ENCODE measurements around the gene UGT3A2. TPM values are rescaled to one million over a fixed set of nuclear protein-coding genes. Genes with fewer than 3 reads are reported as not detected.

The UGT3A2 gene
- total and polyA plus RNA-seq, 2 donors, result 0.14 to 0.58 TPM

DNA sequence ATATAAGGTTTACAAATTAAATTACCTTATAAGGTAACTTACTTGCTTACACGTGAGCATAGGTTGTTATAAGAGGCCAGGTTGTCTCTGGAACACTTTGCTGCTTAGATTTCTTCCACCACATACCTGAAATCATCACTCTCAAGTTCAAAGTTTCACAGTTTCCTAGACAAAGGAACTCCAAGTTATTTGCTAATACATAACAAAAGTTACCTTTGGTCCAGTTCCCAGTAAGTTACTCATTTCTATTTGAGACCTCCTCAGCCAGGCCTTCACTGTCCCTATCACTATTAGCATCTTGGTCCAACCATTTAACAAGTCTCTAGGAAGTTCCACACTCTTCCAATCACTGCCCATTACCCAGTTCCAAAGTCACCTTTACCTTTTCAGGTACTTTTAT, 57.0 kb downstream of the UGT3A2 start:
- Histone ChIP-seq H3K36me3 (ENCODE audit: insufficient read depth) (no peaks in the 10 kb centered on the region), H3K27ac (ENCODE audit: low read depth) (no peak overlapping the region)
- 56% methylated on average over 1 of the region's 1 CpG for WGBS

DNA sequence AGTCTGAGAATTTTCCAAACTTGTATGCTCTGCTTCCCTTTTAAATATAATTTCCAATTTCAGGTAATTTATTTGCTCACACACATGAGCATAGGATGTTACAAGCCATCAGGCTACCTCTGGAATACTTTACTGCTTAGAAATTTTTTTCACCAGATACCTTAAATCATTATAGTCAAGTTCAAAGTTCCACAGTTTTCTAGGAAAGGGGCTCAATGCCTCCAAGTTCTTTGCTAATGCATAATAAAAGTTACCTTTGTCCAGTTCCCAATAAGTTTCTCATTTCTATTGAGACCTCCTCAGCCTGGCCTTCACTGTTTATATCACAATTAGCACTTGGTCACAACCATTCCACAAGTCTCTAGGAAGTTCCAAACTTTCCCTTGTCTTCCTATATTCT, 59.3 kb downstream of the UGT3A2 start:
- Histone ChIP-seq H3K27ac (ENCODE audit: low read depth) (no peak overlapping the region), H3K4me3 (ENCODE audit: low read depth, low read length) (no peak overlapping the region), H3K4me1 (ENCODE audit: insufficient read depth) (no peaks in the 10 kb centered on the region), H3K36me3 (ENCODE audit: insufficient read depth) (no peaks in the 10 kb centered on the region)
- DNase-seq (ENCODE audit: extremely low spot score), result no peak

More for the DNA sequence above, 57.0 kb downstream of the UGT3A2 start:
- DNase-seq (ENCODE audit: extremely low spot score), result no peak
- H3K4me1 ChIP-seq (ENCODE audit: insufficient read depth), result no peaks in the 10 kb centered on the region
- no peak overlapping the region for H3K4me3 ChIP-seq (ENCODE audit: low read depth, low read length)

DNA sequence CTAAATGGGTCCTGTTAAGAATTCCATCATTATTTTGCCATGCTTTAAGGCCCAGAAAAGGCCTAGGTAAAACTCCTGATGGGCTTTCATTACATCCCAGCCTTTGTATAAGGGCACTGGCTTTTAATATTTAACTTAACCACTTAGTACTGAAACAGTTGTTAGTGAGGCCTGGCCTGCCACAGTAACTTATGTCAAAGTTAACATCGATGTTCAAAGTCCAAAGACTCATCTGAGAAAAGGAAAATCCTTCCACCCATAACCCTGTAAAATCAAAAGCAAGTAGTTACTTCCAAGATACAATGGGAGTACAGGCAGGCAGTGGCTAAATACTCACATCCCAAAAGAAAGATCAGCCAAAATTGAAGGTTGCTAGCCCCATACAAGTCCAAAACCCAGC, 60.5 kb downstream of the UGT3A2 start:
- no peak overlapping the region for H3K4me3 ChIP-seq (ENCODE audit: low read depth, low read length)
- no peak overlapping the region for H3K27ac ChIP-seq (ENCODE audit: low read depth)
- WGBS, result 87% methylated on average over 1 of the region's 1 CpG
- H3K36me3 ChIP-seq (ENCODE audit: insufficient read depth), result no peaks in the 10 kb centered on the region
- DNase-seq (ENCODE audit: extremely low spot score), result no peak
- H3K4me1 ChIP-seq (ENCODE audit: insufficient read depth), result no peaks in the 10 kb centered on the region

DNA sequence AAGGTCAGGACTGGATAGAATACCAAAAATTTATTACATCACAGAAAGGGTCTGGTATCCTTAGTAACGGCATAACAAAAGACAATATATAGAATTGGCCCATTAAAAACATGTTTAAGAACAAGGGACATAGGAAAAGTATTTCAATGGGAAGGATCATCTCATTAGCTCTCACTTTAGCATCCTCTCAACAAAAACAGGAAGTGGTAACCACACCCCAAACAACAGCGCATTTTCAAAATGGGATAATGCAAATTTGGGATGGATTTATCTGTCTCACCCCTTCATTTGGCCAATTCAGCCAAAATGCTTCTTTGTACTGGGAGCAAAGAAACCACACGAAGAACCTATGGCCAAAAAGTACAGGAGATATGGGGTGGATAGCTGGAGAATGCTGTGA, 65.7 kb downstream of the UGT3A2 start:
- H3K27ac ChIP-seq (ENCODE audit: low read depth), result no peak overlapping the region
- no peak overlapping the region for H3K4me3 ChIP-seq (ENCODE audit: low read depth, low read length)
- WGBS, result 84% methylated on average over 3 of the region's 3 CpGs
- H3K4me1 ChIP-seq (ENCODE audit: insufficient read depth), result no peaks in the 10 kb centered on the region
- H3K36me3 ChIP-seq (ENCODE audit: insufficient read depth), result no peaks in the 10 kb centered on the region
- no peak for DNase-seq (ENCODE audit: extremely low spot score)

DNA sequence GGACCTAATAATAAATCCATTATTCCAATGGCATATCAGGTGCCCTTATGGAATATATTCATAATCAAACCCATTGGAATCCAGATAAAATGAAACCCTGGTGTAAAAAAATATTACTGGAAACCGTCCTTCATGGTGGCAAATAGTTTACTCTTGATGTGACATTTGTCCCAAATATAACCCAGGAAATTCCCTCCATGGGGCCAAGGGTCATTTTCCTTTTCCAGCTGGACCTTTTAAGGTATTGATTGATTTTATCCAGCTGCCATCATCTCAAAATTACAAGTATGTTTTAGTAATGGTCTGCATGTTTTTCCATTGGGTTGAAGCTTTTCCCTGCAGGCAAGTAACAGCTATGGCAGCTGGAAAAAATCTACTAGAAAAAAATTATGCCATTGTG, 67.1 kb downstream of the UGT3A2 start:
- Histone ChIP-seq H3K27ac (ENCODE audit: low read depth) (no peak overlapping the region), H3K36me3 (ENCODE audit: insufficient read depth) (no peaks in the 10 kb centered on the region), H3K4me3 (ENCODE audit: low read depth, low read length) (no peak overlapping the region), H3K4me1 (ENCODE audit: insufficient read depth) (no peaks in the 10 kb centered on the region)
- WGBS, result 55% methylated on average over 1 of the region's 1 CpG
- no peak for DNase-seq (ENCODE audit: extremely low spot score)

DNA sequence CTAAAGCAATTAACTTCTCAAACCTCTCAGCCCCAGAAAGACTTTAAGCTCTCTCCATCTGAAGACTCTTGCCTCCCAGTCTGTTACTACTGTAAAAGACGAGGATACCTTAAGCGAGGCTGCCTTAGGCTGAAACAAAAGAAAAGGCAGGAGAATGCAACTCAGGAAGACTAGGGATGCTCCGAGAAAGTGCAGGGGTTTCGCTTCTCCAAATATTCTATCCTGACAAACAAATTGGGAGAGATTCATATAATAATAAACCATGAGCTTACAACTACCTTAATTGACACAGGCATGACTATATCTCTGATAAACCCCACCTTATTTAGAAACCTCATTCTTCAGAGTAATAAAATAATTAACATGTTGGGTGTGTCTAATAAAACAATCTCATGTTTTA, 70.6 kb downstream of the UGT3A2 start:
- no peaks in the 10 kb centered on the region for H3K4me1 ChIP-seq (ENCODE audit: insufficient read depth)
- no peak for DNase-seq (ENCODE audit: extremely low spot score)
- H3K36me3 ChIP-seq (ENCODE audit: insufficient read depth), result no peaks in the 10 kb centered on the region
- no peak overlapping the region for H3K4me3 ChIP-seq (ENCODE audit: low read depth, low read length)
- H3K27ac ChIP-seq (ENCODE audit: low read depth), result no peak overlapping the region
- WGBS, result 88% methylated on average over 4 of the region's 4 CpGs

DNA sequence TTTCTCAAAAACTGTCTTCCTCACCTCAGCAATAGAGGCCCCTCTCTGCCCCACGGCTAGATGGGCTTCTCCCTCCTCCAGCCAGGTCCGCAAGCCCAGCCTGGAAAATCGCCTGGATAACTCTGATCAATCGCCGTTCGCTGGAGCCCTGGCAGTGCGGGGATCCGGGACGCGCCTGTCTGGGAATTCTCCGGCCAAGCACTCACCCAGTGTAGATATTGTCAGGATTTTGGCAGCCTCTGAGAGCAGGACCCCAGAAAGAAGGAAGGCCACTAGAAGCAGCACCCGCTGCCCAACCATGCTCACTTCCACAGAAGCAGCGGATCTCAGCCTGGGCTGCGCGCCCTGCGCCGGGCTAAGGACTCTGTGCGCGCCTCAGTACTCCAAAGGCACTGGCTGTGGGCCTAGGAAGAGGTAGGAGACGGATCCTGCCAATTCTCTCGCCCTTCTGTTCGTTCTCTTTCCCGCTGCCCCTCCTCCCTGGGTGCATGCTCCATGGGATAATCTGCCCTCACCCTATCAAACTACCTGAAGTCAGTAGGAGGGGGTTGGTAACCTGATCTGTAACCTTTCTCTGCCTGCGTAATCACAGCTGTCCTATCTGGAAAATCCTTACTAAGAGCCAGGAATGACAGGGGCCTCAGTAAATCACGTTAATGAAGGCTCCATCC, 75.6 kb downstream of the UGT3A2 start, which contains the start of gene UGT3A1:
Gene UGT3A1, minus strand, starts transcription at position 450 of the 671 bp plus-strand sequence. Its CDS starts 150 bp downstream, at position 300.
- Histone ChIP-seq H3K27ac (ENCODE audit: low read depth) (no peak within 1 kb of the TSS), H3K36me3 (ENCODE audit: insufficient read depth) (no peaks in the 10 kb centered on the region), H3K4me1 (ENCODE audit: insufficient read depth) (no peaks in the 10 kb centered on the region), H3K4me3 (ENCODE audit: low read depth, low read length) (no peak within 1 kb of the TSS)
- WGBS, result 3% methylated on average over 25 of the region's 25 CpGs
- DNase-seq (ENCODE audit: extremely low spot score), result no peak

DNA sequence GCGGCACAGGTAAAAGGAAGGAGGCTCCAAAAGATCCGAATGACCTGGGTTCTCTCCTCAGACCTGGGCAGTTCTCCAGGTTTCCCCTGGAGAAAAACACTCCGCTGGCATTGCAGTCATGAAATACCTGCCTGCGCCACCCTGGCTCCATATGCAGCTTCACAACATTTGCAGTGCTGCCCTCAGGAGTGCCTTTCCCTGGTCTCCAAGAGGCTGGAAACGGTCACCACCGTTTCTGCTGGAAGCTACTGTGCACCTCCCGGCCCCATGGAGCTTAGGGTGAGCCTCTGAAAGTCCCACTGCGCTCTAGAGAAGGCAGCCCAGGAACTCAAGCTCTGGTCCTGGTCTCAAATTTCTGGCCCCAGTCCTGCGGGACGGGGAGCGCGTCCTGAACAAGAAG, 76.2 kb downstream of the UGT3A2 start:
- H3K4me1 ChIP-seq (ENCODE audit: insufficient read depth), result no peaks in the 10 kb centered on the region

DNA sequence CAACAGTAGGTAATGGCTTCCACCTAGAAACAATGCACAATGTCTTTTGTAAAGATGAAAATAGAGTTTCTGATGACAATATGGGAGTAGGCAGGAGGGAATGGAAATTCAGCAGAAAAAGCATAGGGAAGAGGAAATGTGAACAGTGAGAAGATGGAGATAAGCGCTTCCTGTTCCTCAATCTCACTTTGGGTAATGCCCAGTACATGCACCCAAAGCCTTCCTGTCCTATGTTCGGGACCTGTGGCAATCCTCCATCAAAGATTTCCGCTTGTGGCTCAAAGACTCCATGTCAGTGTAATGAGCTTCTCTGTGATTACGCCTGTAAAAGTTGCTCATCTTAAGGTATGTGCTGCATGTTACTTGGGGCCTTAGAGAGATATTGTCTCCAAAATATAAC, 78.2 kb downstream of the UGT3A2 start:
- 76% methylated on average over 4 of the region's 4 CpGs for WGBS
- no peak for DNase-seq (ENCODE audit: extremely low spot score)
- Histone ChIP-seq H3K36me3 (ENCODE audit: insufficient read depth) (no peaks in the 10 kb centered on the region), H3K4me3 (ENCODE audit: low read depth, low read length) (no peak overlapping the region), H3K4me1 (ENCODE audit: insufficient read depth) (no peaks in the 10 kb centered on the region), H3K27ac (ENCODE audit: low read depth) (no peak overlapping the region)

More for the DNA sequence above, 76.2 kb downstream of the UGT3A2 start:
- H3K4me3 ChIP-seq (ENCODE audit: low read depth, low read length), result no peak overlapping the region
- DNase-seq (ENCODE audit: extremely low spot score), result no peak
- no peak overlapping the region for H3K27ac ChIP-seq (ENCODE audit: low read depth)
- WGBS, result 22% methylated on average over 12 of the region's 12 CpGs
- no peaks in the 10 kb centered on the region for H3K36me3 ChIP-seq (ENCODE audit: insufficient read depth)

DNA sequence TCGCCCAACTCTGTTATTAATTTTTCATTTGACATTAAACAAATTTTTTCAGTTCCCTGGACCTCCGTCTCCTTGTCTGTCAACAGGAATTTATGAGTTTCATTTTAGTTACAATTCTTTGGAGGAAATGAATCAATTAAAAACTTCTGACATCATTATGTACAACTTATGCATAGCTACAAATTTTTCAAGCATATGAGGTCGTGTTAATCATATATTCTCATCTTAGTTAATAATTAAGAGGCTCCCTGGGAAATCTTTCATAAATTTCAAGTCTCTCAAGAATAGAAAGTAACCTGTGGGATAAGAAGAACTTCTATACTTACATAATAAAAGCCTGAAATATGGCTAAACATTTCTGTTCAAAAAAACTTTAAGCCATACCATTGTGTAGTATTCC, 78.9 kb downstream of the UGT3A2 start:
- Histone ChIP-seq H3K4me3 (ENCODE audit: low read depth, low read length) (no peak overlapping the region), H3K36me3 (ENCODE audit: insufficient read depth) (no peaks in the 10 kb centered on the region), H3K27ac (ENCODE audit: low read depth) (no peak overlapping the region), H3K4me1 (ENCODE audit: insufficient read depth) (no peaks in the 10 kb centered on the region)
- WGBS, result 47% methylated on average over 3 of the region's 3 CpGs
- DNase-seq (ENCODE audit: extremely low spot score), result no peak

Small RNAs within 50 kb of the gene (small RNA-seq; reads per million reads assigned to genes)
- not detected for gene AC016612.1

Other genes with a start within 250 kb of the UGT3A2 start
- 1.5 TPM for gene IL7R, start 210.0 kb downstream of the UGT3A2 start, total RNA-seq
- gene IL7R, start 210.0 kb downstream of the UGT3A2 start, polyA plus RNA-seq, result 6.7 TPM
- gene CAPSL, start 128.3 kb downstream of the UGT3A2 start, total RNA-seq, result not detected
- gene CAPSL, start 128.3 kb downstream of the UGT3A2 start, polyA plus RNA-seq, result not detected
- 0.16 TPM for gene UGT3A1, start 75.5 kb downstream of the UGT3A2 start, total RNA-seq
- 0.03 TPM for gene UGT3A1, start 75.5 kb downstream of the UGT3A2 start, polyA plus RNA-seq
- gene LMBRD2, start 85.0 kb upstream of the UGT3A2 start, total RNA-seq, result 31.6 TPM
- 5.7 TPM for gene LMBRD2, start 85.0 kb upstream of the UGT3A2 start, polyA plus RNA-seq
- 42.9 TPM for gene SKP2, start 85.2 kb upstream of the UGT3A2 start, total RNA-seq
- gene SKP2, start 85.2 kb upstream of the UGT3A2 start, polyA plus RNA-seq, result 5.1 TPM
- gene NADK2, start 175.0 kb upstream of the UGT3A2 start, total RNA-seq, result 63.2 TPM
- 54.5 TPM for gene NADK2, start 175.0 kb upstream of the UGT3A2 start, polyA plus RNA-seq
- gene RANBP3L, start 235.0 kb upstream of the UGT3A2 start, total RNA-seq, result 5.7 TPM
- 38.7 TPM for gene RANBP3L, start 235.0 kb upstream of the UGT3A2 start, polyA plus RNA-seq